ENCODE data around the gene SLC9A1.
"Not testable (repeated sequence)": the region's sequence is repeated elsewhere in the genome, so short reads cannot be mapped to it uniquely, and the experiment has no call there.

Gene SLC9A1

GRCh38 chr1:27154991-27155781 is at the start of gene SLC9A1:
Gene SLC9A1 (minus strand): TSS chr1:27155125. CDS start chr1:27154334, 791 bp downstream.
- DNase-seq: peak; percentile 75

- DNase-seq: no peak
Observed at GRCh38 chr1:27203946-27204345, 49.0 kb upstream of the SLC9A1 start.

- no peak for DNase-seq
Observed at GRCh38 chr1:27201295-27201694, 46.4 kb upstream of the SLC9A1 start.

DNA sequence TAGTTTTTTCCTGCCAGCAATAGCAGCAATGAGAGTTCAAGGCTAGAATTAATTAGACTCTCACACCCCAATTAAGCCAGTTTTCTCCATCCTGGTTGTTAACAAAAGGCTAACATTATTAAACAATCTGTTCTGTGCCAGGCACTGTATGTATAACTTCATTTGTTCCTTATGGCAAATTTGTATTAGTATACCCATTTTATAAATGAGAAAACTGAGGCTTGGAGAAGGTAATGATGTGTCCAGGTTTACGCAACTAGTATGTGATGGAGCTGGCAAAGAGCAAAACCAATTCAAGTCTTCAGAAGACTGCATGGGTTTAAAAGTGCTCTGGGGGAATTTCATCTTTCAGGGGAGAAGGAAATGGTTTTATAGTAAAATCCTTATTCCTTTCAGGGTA is 38.3 kb upstream of the SLC9A1 start:
- DNase-seq: no peak

- no peak for DNase-seq
Observed at GRCh38 chr1:27192039-27192529, 37.2 kb upstream of the SLC9A1 start.

GRCh38 chr1:27184665-27185064 is 29.7 kb upstream of the SLC9A1 start:
- DNase-seq: not testable (repeated sequence)

- DNase-seq: no peak
Observed at GRCh38 chr1:27179979-27180378, 25.1 kb upstream of the SLC9A1 start.

DNA sequence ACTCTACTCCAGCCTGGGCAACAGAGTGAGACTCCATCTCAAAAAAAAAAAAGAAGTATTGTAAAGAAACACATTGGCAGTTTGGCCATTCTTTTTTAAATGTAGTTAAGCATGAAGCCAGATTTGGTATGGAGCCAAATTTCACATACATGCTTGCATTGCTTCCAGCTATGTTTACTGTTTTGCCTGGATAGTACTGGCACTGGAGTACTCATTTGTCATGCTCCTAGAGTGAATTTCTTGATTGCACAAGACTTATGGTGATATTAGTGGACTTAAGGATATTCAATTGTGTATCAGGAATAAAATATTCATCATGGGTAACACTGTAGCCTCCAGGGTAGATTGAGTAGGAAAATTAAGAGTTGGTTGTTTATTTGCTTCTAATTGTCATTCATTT is 24.5 kb upstream of the SLC9A1 start:
- no peak for DNase-seq

DNA sequence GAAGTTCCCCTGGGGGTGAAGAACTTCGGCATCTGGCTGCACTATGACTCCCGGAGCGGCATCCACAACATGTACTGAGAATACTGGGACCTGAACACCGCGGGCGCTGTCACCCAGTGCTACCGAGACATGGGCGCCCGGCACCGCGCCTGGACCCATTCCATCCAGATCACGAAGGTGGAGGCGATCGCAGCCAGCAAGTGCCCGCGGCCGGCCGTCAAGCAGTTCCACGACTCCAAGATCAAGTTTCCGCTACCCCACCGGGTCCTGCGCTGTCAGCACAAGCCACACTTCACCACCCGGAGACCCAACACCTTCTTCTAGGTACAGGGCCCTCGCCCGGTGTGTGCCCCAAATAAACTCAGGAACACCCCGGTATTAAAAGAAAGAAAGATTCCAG is 22.0 kb upstream of the SLC9A1 start:
- no peak for DNase-seq

DNA sequence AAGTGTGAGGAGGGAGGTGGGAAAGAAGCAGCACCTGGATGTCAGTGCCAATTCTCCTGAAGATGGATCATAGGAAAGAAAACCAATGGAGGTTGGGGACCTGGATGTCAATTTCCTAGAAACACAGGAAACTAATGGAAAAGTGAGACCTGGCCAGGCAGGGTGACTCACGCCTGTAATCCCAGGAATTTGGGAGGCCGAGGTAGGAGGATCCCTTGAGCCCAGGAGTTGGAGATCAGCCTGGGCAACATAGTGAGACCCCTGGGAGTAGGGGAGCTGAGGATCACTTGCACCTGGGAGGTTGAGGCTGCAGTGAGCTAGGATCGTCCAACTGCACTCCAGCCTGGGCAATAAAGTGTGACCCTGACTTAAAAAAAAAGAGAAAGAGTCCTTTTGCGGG is 21.4 kb upstream of the SLC9A1 start:
- DNase-seq: no peak

GRCh38 chr1:27172992-27173391 is 18.1 kb upstream of the SLC9A1 start:
- not testable (repeated sequence) for DNase-seq

DNA sequence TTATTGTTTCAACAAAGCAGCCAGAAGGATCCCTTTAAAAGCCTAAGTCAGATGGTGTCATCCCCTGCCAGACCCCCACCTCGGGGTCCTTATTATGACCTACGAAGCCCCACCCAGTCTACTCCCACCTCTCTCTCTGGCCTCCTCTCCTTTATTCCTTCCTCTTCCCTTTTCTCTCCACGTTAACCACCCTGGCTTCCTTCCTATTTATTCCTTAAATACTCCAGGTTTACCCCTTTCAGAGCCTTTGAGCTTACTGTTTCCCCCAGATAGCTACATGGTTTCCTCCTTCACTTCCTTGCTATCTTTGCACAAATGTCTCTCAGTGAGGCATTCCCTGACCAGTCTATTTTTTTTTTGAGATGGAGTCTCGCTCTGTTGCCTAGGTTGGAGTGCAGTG is 12.0 kb upstream of the SLC9A1 start:
- no peak for DNase-seq

- DNase-seq: no peak
Observed at GRCh38 chr1:27166351-27166802, 11.5 kb upstream of the SLC9A1 start.

- DNase-seq: peak; percentile 10
Observed at GRCh38 chr1:27163093-27163492, 8.2 kb upstream of the SLC9A1 start.

GRCh38 chr1:27162090-27162489 is 7.2 kb upstream of the SLC9A1 start:
- DNase-seq: no peak

GRCh38 chr1:27161594-27161993 is 6.7 kb upstream of the SLC9A1 start:
- DNase-seq: no peak

DNA sequence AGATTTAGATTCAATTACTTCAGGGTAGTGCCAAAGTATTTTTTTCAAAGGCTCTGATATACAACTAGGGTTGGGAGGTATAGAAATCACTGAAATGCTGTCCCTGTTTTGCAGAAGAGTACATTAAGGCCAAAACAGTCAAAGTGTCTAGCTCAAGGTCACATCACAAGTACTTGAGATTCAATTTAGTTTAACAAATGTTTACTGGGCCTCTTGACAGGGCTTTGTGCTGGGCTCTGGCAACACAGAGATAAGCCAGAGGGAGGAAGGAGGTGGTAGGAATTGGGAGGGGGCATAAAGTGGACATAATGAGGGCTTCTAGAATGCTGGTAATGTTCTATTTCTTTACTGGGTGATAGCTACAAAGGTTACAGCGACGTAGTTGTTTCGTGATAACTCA is 2.3 kb upstream of the SLC9A1 start:
- no peak for DNase-seq

- no peak for DNase-seq
Observed at GRCh38 chr1:27154469-27154990, 395 bp downstream of the SLC9A1 start.

DNA sequence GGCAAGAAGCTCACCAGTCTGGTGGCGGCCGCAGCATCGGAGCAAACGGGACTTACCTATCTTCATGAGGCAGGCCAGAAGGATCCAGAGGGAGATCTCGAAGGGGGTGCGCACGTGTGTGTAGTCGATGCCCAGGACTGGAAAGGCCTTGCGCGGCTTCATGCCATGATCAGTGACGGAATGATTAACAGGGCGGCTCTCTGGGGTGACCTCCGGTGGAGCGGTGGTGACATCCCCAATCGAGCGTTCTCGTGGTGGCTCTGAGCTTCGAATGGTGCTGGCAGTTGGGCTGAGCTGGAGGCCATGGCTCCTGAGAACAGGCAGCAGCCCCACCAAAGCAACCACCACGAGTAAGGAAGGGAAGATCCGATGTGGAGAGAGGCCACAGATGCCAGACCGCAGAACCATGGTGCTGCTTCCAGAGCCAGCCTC is 982 bp downstream of the SLC9A1 start:
- DNase-seq: no peak

- DNase-seq: no peak
Observed at GRCh38 chr1:27153549-27153886, 1.4 kb downstream of the SLC9A1 start.

GRCh38 chr1:27152829-27153548 is 1.9 kb downstream of the SLC9A1 start:
- no peak for DNase-seq

- DNase-seq: no peak
Observed at GRCh38 chr1:27152004-27152828, 2.7 kb downstream of the SLC9A1 start.

- no peak for DNase-seq
Observed at GRCh38 chr1:27150641-27151040, 4.3 kb downstream of the SLC9A1 start.

Measured in SHP77 treated with DMSO at 0.1 percent for 48 hours (cell line).